Measurements from ENCODE around the gene ZFYVE21. TPM values are rescaled to one million over a fixed set of nuclear protein-coding genes. Genes with fewer than 3 reads are reported as not detected.

Gene ZFYVE21
- total RNA-seq, 6 donors from 2014 or later, result 29.3 to 92.1 (median 65.5) TPM

DNA sequence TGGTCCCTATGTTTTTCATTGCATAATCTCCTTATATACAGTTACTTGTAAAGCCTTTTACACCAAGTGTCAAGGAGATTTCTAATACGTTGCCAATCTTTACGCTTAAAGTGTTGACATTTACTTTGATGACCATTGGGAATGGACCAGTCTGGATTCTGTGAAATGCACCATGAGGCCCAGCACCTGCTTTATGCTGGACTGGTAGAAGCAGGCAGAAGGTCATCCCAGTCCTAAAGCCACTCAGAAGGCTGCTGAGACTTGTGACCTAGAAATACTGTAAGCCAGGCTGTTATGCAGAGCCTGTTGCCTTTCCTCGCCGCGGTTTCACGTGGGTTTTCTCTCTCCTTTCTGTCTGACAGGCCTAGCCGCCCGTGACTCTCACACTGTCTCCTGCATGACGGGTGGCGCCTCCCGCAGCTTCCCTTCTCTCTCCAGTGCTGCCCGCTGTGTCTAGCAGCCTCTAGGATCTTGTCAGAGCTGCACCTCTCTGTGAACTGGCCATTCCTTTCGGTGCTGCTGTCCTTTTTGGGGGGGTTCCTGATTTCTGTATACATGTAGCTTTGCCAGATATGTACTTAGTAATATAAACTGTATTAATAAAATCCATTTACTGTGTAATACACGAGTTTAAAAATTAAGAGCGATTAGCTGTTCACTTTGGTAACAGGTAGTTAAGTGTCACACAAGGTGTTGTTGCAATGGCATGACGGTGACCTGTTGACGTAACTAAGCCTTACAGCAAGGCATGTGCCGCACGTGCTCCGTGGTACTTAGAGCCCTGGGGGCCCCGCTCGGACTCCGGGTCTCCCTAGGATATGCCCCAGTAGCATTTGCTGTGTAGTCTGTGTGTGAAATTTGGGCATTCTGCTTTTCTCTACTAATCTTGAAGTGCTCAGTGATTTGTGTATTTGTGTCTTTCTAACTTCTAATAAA, 30.1 kb upstream of the ZFYVE21 start:
- H3K36me3 ChIP-seq, result peaks cover 16 to 96% (median 71%) of the 10 kb centered on the region in 4 donors
- DNase-seq (no peak), ATAC-seq (ENCODE audit: low FRiP score in 2 of 2) (no peak)
- peaks cover 0 to 9% (median 4%) of the 10 kb centered on the region in 4 donors for H3K4me1 ChIP-seq
- H3K27ac ChIP-seq, result no peak overlapping the region
- H3K4me3 ChIP-seq, result no peak overlapping the region
- no peaks in the 10 kb centered on the region for H3K27me3 ChIP-seq
- 92% methylated on average over 23 of the region's 23 CpGs for WGBS, 2 donors
- no peaks in the 10 kb centered on the region for H3K9me3 ChIP-seq
- TF ChIP-seq POLR2AphosphoS5 (IDR thresholded peaks at IDR 0.05) (no peak), POLR2A (IDR thresholded peaks at IDR 0.05) (no peak), EP300 (IDR thresholded peaks at IDR 0.05) (no peak)

DNA sequence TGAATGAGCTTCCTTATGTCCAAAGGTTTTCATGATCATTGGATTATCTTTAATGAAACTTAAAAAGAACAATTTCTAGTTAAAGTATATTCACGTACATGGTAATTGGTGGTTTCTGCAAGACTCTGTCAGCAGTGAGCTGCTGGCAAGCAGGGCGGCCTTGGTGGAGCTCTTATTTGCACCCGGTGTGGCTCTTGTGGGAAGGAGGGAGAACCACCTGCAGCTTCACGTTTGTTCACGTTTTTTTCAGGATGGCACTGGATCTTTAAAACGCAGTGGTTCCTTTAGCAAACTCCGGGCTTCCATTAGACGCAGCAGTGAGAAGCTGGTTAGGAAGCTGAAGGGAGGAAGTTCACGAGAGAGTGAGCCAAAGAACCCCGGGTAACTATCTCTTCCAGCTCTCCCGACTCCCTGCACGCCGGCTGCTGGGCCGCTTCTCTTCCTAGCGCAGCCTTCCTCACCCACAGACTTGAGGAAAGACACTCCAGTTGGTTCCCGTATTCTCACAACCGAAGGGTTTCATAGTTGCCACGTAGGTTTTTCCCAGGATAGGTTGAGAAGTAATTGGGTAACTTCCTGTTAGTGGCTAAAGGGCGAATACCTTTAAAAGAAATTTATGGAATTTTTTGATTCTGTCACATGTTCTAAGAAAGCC, 28.7 kb upstream of the ZFYVE21 start:
- no peak overlapping the region for H3K4me3 ChIP-seq
- DNase-seq (no peak), ATAC-seq (ENCODE audit: low FRiP score in 2 of 2) (no peak)
- H3K9me3 ChIP-seq, result no peaks in the 10 kb centered on the region
- H3K4me1 ChIP-seq, result peaks cover 0 to 9% (median 4%) of the 10 kb centered on the region in 4 donors
- H3K27ac ChIP-seq, result no peak overlapping the region
- 78 to 82% methylated on average over 19 of the region's 19 CpGs for WGBS, 2 donors
- no peaks in the 10 kb centered on the region for H3K27me3 ChIP-seq
- TF ChIP-seq POLR2A (IDR thresholded peaks at IDR 0.05) (no peak), EP300 (IDR thresholded peaks at IDR 0.05) (no peak), POLR2AphosphoS5 (IDR thresholded peaks at IDR 0.05) (no peak)
- TF ChIP-seq, protein P1, sequence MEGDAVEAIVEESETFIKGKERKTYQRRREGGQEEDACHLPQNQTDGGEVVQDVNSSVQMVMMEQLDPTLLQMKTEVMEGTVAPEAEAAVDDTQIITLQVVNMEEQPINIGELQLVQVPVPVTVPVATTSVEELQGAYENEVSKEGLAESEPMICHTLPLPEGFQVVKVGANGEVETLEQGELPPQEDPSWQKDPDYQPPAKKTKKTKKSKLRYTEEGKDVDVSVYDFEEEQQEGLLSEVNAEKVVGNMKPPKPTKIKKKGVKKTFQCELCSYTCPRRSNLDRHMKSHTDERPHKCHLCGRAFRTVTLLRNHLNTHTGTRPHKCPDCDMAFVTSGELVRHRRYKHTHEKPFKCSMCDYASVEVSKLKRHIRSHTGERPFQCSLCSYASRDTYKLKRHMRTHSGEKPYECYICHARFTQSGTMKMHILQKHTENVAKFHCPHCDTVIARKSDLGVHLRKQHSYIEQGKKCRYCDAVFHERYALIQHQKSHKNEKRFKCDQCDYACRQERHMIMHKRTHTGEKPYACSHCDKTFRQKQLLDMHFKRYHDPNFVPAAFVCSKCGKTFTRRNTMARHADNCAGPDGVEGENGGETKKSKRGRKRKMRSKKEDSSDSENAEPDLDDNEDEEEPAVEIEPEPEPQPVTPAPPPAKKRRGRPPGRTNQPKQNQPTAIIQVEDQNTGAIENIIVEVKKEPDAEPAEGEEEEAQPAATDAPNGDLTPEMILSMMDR (IDR thresholded peaks at IDR 0.05), result no peak
- H3K36me3 ChIP-seq, result peaks cover 7 to 86% (median 60%) of the 10 kb centered on the region in 4 donors

DNA sequence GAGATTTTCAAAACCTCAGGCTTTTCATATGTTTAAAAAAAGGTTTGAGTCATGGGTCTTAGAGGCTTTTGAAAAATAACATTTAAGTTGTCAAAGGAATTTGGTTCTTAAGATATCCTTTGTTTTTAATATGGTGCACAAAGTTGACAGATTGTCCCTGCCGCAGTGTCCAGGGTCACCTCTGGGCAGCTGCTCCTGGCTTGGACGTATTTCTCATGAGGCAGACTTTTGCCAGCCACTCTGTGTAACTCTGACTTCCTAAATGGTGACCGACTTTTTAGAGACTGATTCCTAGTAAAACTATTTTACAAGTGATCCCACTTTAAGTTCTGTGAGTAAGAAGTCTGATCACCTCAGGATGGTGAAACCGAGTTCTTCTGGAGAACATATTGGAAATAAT, 27.9 kb upstream of the ZFYVE21 start:
- TF ChIP-seq EP300 (IDR thresholded peaks at IDR 0.05) (no peak), POLR2AphosphoS5 (IDR thresholded peaks at IDR 0.05) (no peak), POLR2A (IDR thresholded peaks at IDR 0.05) (no peak)
- TF ChIP-seq, protein P1 (IDR thresholded peaks at IDR 0.05), result no peak
- 88 to 96% methylated on average over 4 of the region's 4 CpGs for WGBS, 2 donors
- ATAC-seq (ENCODE audit: low FRiP score in 2 of 2), result no peak
- Histone ChIP-seq H3K36me3 (peaks cover 6 to 86% (median 57%) of the 10 kb centered on the region in 4 donors), H3K9me3 (no peaks in the 10 kb centered on the region), H3K4me3 (no peak overlapping the region), H3K27ac (peak overlapping the region in 1 of 4 donors; percentile 15), H3K4me1 (peaks cover 0 to 9% (median 5%) of the 10 kb centered on the region in 4 donors), H3K27me3 (no peaks in the 10 kb centered on the region)
- DNase-seq, result no peak

DNA sequence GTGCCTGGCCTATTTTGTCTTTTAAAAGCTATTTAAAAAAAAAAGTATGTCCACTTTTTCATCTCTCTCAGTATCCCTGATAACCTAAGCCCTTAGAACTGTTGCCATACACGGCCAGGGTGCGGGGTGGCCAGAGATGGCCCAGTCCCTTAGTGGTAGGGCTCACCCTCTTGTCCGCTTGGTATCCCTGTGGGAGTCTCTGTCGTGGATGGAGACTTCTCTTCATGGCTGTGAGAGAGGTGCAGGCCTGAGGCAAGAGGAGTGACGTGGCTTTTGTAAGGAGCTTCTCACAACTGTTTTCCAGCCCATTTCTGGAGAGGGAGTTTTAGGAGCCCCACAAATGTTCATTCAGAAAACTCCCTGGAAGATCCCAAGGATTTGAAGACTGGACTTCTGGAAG, 27.2 kb upstream of the ZFYVE21 start:
- Histone ChIP-seq H3K4me3 (no peak overlapping the region), H3K9me3 (no peaks in the 10 kb centered on the region), H3K36me3 (peaks cover 0 to 86% (median 57%) of the 10 kb centered on the region in 4 donors), H3K4me1 (peaks cover 3 to 16% (median 8%) of the 10 kb centered on the region in 4 donors), H3K27ac (no peak overlapping the region), H3K27me3 (no peaks in the 10 kb centered on the region)
- ATAC-seq (ENCODE audit: low FRiP score in 2 of 2) (no peak), DNase-seq (no peak)
- TF ChIP-seq POLR2AphosphoS5 (IDR thresholded peaks at IDR 0.05), result no peak
- no peak for TF ChIP-seq EP300 (IDR thresholded peaks at IDR 0.05)
- TF ChIP-seq, protein P1 (IDR thresholded peaks at IDR 0.05), result no peak
- no peak for TF ChIP-seq POLR2A (IDR thresholded peaks at IDR 0.05)
- WGBS, 2 donors, result 87 to 88% methylated on average over 5 of the region's 5 CpGs
